GM12878 (cell line): ENCODE results near the gene CCDC12.

Source experiments
- EZH2 ChIP-seq: IDR thresholded peaks from 2 replicates; pipeline ENCODE4 v1.6.1; 2012; ENCODE audit warnings: low read depth, mild to moderate bottlenecking, control low read depth, inconsistent platforms, low read length, borderline replicate concordance; ENCODE audit not compliant: control insufficient read depth
- GABPA ChIP-seq: IDR thresholded peaks from 2 replicates; pipeline ENCODE4 v1.6.1; 2014; ENCODE audit warnings: antibody characterized with exemption, low read depth, mild to moderate bottlenecking, inconsistent platforms

DNA sequence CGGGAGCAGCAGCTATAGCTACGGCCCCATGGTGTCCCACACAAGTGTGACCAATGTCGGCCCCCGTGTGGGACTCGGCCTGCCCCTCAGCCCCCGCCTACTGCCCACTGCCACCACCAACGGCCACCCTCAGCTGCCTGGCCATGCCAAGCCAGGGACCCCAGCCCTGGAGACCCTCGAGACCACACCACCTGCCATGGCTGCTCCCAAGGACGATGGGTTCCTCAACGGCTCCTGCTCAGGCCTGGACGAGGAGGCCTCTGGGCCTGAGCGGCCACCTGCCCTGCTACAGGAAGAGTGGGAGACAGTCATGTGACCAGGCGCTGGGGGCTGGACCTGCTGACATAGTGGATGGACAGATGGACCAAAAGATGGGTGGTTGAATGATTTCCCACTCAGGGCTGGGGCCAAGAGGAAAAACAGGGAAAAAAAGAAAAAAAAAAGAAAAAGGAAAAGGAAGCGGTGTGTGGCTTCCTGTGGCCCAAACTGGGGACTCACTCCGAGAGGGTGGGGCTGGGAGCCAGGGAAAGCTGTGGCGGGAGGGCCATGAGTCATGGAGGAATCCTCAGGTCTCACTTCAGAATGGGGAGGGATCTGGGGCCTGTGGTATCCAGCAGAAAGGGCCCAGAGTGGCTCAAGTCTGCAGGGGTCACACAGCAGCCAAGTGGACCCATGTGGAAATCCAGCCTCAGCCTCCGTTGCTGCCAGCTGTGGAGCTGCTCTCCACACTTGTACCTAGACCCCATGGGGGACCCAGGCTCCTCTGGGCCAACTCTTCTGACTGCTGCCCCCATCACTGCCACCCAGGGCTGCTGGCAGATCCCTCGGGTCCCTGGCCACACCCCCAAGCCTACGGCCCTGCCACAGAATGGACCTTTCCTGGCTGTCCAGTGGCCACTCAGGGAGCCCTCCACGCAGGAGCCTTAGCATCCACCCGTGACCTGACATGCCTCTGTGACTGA lies 72.9 kb downstream of the CCDC12 start:
- TF ChIP-seq EZH2 (no peak), GABPA (no peak)
